PC-9 (cell line): ENCODE data around the gene FBXO34. TPM values are rescaled to one million over a fixed set of nuclear protein-coding genes. Genes with fewer than 3 reads are reported as not detected.

Source experiments
- BruUV-seq: library from RNA; stranded (reverse); fragments of 400-500 nt; replicated peaks from 2 replicates; lab custom pipeline; 2021; lab: Mats Ljungman, UMichigan
- CTCF ChIA-PET: fragments of 300-600 bp; sonication (Branson Sonifier 250); formaldehyde crosslinking; loops from one replicate; lab custom pipeline; 2022; ENCODE audit warnings: antibody characterized with exemption; lab: Charles Lee
- POLR2A ChIA-PET: fragments of 300-600 bp; sonication (Branson Sonifier 250); formaldehyde crosslinking; loops from one replicate; lab custom pipeline; 2022; ENCODE audit warnings: antibody characterized with exemption; ENCODE audit not compliant: unreplicated experiment; lab: Charles Lee
- DNase-seq, 2 experiments: peaks; one replicate each; pipeline versions ENCODE4 v3.0.0 to v3.0.0-alpha.2; 2015 to 2022; ENCODE audit warnings: mixed read lengths in 1 of 2
- H2AFZ ChIP-seq: fragments of 200-600 bp; sonication (generic); 2 replicates; pipeline ENCODE4 v1.8.1; 2017; ENCODE audit warnings: antibody characterized with exemption
- H3F3A ChIP-seq: fragments of 200-600 bp; sonication (generic); 2 replicates; pipeline ENCODE4 v1.8.1; 2017; ENCODE audit warnings: antibody characterized with exemption, mild to moderate bottlenecking, low read depth; ENCODE audit not compliant: insufficient read depth
- H3K27ac ChIP-seq: fragments of 200-600 bp; sonication (generic); 2 replicates; pipeline ENCODE4 v1.6.1; 2016; ENCODE audit warnings: mixed run types
- H3K27me3 ChIP-seq: fragments of 200-600 bp; sonication (generic); 2 replicates; pipeline ENCODE4 v1.6.1; 2016; ENCODE audit warnings: low read depth, mixed run types; ENCODE audit not compliant: insufficient read depth
- H3K36me3 ChIP-seq: fragments of 200-600 bp; sonication (generic); 2 replicates; pipeline ENCODE4 v1.6.1; 2016; ENCODE audit warnings: low read depth, mixed run types
- H3K4me1 ChIP-seq: fragments of 200-600 bp; sonication (generic); replicated peaks from 2 replicates; pipeline ENCODE4 v1.6.1; 2016; ENCODE audit warnings: mixed run types; ENCODE audit not compliant: insufficient read depth
- H3K4me2 ChIP-seq: fragments of 200-600 bp; sonication (generic); 2 replicates; pipeline ENCODE4 v1.6.1; 2017; ENCODE audit warnings: mixed run types
- H3K4me3 ChIP-seq: fragments of 200-600 bp; sonication (generic); 2 replicates; pipeline ENCODE4 v1.6.1; 2016; ENCODE audit warnings: mixed run types
- H3K79me2 ChIP-seq: fragments of 200-600 bp; sonication (generic); 2 replicates; pipeline ENCODE4 v1.6.1; 2017; ENCODE audit warnings: low read depth, mixed run types
- H3K9me2 ChIP-seq: fragments of 200-600 bp; sonication (generic); 2 replicates; pipeline ENCODE4 v1.8.1; 2017; ENCODE audit warnings: mild to moderate bottlenecking; ENCODE audit not compliant: insufficient read depth
- H3K9me3 ChIP-seq: fragments of 200-600 bp; sonication (generic); 2 replicates; pipeline ENCODE4 v1.8.1; 2016; ENCODE audit warnings: low read depth; ENCODE audit not compliant: insufficient read depth
- H4K20me1 ChIP-seq: fragments of 200-600 bp; sonication (generic); 2 replicates; pipeline ENCODE4 v1.8.1; 2017; ENCODE audit not compliant: insufficient read depth
- EZH2 ChIP-seq: fragments of 200-600 bp; sonication (generic); IDR thresholded peaks from 2 replicates; pipeline ENCODE4 v1.8.0; 2017; ENCODE audit warnings: antibody characterized with exemption, low read depth
- intact Hi-C: fragments of 100-400 bp; cut with micrococcal nuclease; formaldehyde crosslinking; loops from one replicate; pipeline ENCODE4 v1.10.0; 2022; ENCODE audit not compliant: unreplicated experiment
- total RNA-seq: library from RNA; stranded (reverse); gene quantifications from 2 replicates; pipeline ENCODE4 v1.2.3, GENCODE V29; 2021
- TF ChIP-seq, protein P1 (sequence below): fragments of 200-600 bp; sonication (generic); conservative IDR thresholded peaks from 2 replicates; pipeline ENCODE4 v1.6.1; 2017; ENCODE audit warnings: mixed run types, antibody characterized with exemption, mild to moderate bottlenecking, moderate library complexity

Gene FBXO34
- total RNA-seq, 1 experiment from 2014 or later = 32.8 TPM

DNA sequence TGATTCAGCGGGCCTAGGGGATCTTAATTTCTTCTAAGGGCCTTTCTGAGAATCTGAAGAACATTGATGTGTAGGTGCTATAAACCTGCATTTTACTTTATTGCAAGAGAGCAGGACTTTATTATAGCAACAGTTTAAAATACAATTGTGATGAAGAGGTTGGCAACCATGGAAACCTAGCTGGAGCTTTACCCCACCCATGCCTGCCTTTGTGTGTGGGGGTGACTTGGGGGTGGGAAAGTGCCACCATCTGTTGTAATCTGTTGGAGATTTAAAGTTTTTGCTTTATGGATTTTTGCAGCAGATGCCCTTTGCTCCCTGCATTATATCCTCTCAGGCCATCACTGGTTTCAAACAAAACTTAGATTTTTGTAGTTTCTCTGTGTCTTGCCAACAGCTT lies 75.8 kb downstream of the FBXO34 start:
- H3F3A ChIP-seq = 0 out of 2 replicates have a peak, but pooled peaks cover 5% of the 10 kb centered on the region
- POLR2A ChIA-PET = no interaction called here
- H2AFZ ChIP-seq = no peak overlapping the region
- H3K79me2 ChIP-seq = peaks cover 46% of the 10 kb centered on the region
- no peaks in the 10 kb centered on the region for H3K4me1 ChIP-seq
- no peaks in the 10 kb centered on the region for H3K27me3 ChIP-seq
- no peaks in the 10 kb centered on the region for H3K9me2 ChIP-seq
- H3K9me3 ChIP-seq = no peaks in the 10 kb centered on the region
- CTCF ChIA-PET = no interaction called here
- intact Hi-C loops = no loop called here
- DNase-seq = no peak
- H3K27ac ChIP-seq = no peak overlapping the region
- no peak overlapping the region for H3K4me2 ChIP-seq
- TF ChIP-seq, protein P1, sequence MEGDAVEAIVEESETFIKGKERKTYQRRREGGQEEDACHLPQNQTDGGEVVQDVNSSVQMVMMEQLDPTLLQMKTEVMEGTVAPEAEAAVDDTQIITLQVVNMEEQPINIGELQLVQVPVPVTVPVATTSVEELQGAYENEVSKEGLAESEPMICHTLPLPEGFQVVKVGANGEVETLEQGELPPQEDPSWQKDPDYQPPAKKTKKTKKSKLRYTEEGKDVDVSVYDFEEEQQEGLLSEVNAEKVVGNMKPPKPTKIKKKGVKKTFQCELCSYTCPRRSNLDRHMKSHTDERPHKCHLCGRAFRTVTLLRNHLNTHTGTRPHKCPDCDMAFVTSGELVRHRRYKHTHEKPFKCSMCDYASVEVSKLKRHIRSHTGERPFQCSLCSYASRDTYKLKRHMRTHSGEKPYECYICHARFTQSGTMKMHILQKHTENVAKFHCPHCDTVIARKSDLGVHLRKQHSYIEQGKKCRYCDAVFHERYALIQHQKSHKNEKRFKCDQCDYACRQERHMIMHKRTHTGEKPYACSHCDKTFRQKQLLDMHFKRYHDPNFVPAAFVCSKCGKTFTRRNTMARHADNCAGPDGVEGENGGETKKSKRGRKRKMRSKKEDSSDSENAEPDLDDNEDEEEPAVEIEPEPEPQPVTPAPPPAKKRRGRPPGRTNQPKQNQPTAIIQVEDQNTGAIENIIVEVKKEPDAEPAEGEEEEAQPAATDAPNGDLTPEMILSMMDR = no peak
- no TSS peak for BruUV-seq
- 0 out of 2 replicates have a peak, but pooled peaks cover 4% of the 10 kb centered on the region for H3K36me3 ChIP-seq
- H4K20me1 ChIP-seq = no peaks in the 10 kb centered on the region; the same call in 1 of the 2 replicates
- H3K4me3 ChIP-seq = no peak overlapping the region

DNA sequence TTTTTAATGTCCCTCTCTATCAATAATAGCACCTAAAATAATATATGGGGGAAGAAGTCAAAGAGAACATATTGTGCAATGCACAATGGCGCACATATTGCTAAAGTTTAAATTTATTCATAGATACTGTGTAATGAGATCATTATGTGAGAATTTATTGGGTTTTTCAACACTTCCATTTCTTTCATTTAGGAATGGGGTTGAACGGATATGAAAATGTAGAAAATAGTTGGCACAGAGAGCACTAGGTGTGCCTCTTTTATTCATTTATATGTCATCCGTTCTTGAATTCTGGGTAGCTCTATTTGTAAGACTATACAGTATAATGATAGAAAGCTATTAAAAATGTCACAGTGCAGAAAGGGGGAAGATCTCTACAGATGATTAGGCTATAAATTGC lies 76.5 kb downstream of the FBXO34 start:
- H3K4me3 ChIP-seq = no peak overlapping the region
- H3K4me2 ChIP-seq = no peak overlapping the region
- 0 out of 2 replicates have a peak, but pooled peaks cover 4% of the 10 kb centered on the region for H3K36me3 ChIP-seq
- no peaks in the 10 kb centered on the region for H3K9me3 ChIP-seq
- POLR2A ChIA-PET = no interaction called here
- CTCF ChIA-PET = no interaction called here
- H2AFZ ChIP-seq = no peak overlapping the region
- no peak overlapping the region for H3K27ac ChIP-seq
- H3K27me3 ChIP-seq = no peaks in the 10 kb centered on the region
- intact Hi-C loops = no loop called here
- H3K9me2 ChIP-seq = no peaks in the 10 kb centered on the region
- no peaks in the 10 kb centered on the region for H3K4me1 ChIP-seq
- TF ChIP-seq, protein P1 = no peak
- no peak for TF ChIP-seq EZH2
- no peaks in the 10 kb centered on the region; the same call in 1 of the 2 replicates for H4K20me1 ChIP-seq
- 0 out of 2 replicates have a peak, but pooled peaks cover 5% of the 10 kb centered on the region for H3F3A ChIP-seq
- H3K79me2 ChIP-seq = peaks cover 46% of the 10 kb centered on the region
- DNase-seq = no peak
- BruUV-seq = no TSS peak

DNA sequence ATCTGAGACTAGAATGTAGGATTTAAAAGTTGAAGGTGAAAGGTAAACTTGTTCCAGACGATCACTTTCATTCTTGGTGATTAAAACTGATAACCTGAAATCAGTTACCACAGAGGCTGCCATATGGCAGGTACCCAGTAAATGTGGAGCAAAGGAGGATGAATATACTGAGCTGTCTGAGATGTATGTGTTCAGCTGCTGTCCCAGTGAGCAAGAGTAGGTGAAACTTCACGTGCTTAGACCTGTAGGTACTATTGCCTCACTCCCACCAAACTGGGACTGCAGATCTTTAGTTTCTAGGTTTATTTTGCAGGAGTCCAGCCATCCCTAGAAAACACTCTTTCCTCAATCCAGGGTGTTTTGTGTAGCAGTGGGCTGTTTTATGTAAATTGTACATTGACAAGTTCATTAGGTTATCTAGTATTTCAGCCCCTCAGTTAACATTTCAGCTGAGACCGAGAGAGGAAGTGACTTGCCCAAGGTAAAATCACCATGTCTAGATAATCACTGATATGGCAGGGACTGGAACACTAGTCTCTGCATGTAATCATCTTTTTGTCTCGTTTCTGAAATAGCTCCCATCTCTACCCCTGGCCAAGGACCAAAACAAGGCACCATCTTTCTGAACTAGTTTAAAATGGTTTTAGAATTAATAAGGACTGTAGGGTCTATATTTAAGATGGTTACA lies 77.7 kb downstream of the FBXO34 start:
- Histone ChIP-seq H3K9me3 (no peaks in the 10 kb centered on the region), H2AFZ (no peak overlapping the region), H3K36me3 (0 out of 2 replicates have a peak, but pooled peaks cover 4% of the 10 kb centered on the region), H3K9me2 (no peaks in the 10 kb centered on the region), H4K20me1 (no peaks in the 10 kb centered on the region; the same call in 1 of the 2 replicates), H3K27me3 (no peaks in the 10 kb centered on the region), H3K4me1 (no peaks in the 10 kb centered on the region), H3K4me3 (no peak overlapping the region), H3F3A (no peaks in the 10 kb centered on the region), H3K27ac (no peak overlapping the region), H3K4me2 (no peak overlapping the region), H3K79me2 (peaks cover 40% of the 10 kb centered on the region)
- DNase-seq = no peak
- BruUV-seq = no TSS peak
- intact Hi-C loops = no loop called here
- TF ChIP-seq, protein P1 = no peak
- TF ChIP-seq EZH2 = no peak
- ChIA-PET POLR2A (interaction anchor here (1.1 kb wide), 1 partner anchor 58 kb away, joined by 5 read pairs; no protein-coding TSS in a partner anchor), CTCF (no interaction called here)
